SK-N-SH (cell line): ENCODE measurements around the gene ZMYND8. TPM values are rescaled to one million over a fixed set of nuclear protein-coding genes. Genes with fewer than 3 reads are reported as not detected.

ENCODE experiments used
- CTCF ChIA-PET: fragments of 300-600, 350-600 bp; formaldehyde crosslinking; extraction: SDS; loops from one replicate; lab custom pipeline; 2021; lab: Yijun Ruan, JAX
- POLR2A ChIA-PET: fragments of 350-600 bp; sonication (Branson Sonifier 250); formaldehyde crosslinking; extraction: SDS; loops from one replicate; lab custom pipeline; 2020; ENCODE audit warnings: antibody characterized with exemption, inconsistent platforms; lab: Yijun Ruan, JAX
- DNase-seq: peaks from one replicate; pipeline ENCODE4 v3.0.0; 2012
- H2AFZ ChIP-seq: fragments of 200-600 bp; sonication (generic); 2 replicates; pipeline ENCODE4 v1.8.1; 2016; ENCODE audit warnings: antibody characterized with exemption, mild to moderate bottlenecking, low read depth
- H3F3A ChIP-seq: fragments of 200-600 bp; sonication (generic); replicated peaks from 2 replicates; pipeline ENCODE3; 2016; ENCODE audit warnings: antibody characterized with exemption, mild to moderate bottlenecking; ENCODE audit not compliant: insufficient read depth
- H3K27ac ChIP-seq, 2 experiments: fragments of 200-500 bp in 1 of 2; fragments of 200-600 bp in 1 of 2; sonication (Bioruptor generic) in 1 of 2; sonication (generic), shearing (Covaris generic) in 1 of 2; 2 replicates each; pipeline versions ENCODE4 v1.5.1 to v1.6.1; 2014 to 2016; ENCODE audit warnings: low read depth in 2 of 2, inconsistent platforms in 1 of 2, low read length in 1 of 2, mild to moderate bottlenecking in 1 of 2, mixed read lengths in 1 of 2
- H3K27me3 ChIP-seq: fragments of 200-600 bp; sonication (generic), shearing (Covaris generic); 2 replicates; pipeline ENCODE4 v1.6.1; 2016; ENCODE audit warnings: mixed run types; ENCODE audit not compliant: insufficient read depth
- H3K36me3 ChIP-seq, 2 experiments: fragments of 200-500 bp in 1 of 2; fragments of 200-600 bp in 1 of 2; sonication (Bioruptor generic) in 1 of 2; sonication (generic) in 1 of 2; replicated peaks in 1 of 2; 2 replicates each; pipeline versions ENCODE3 to v1.5.1; 2014 to 2016; ENCODE audit warnings: low read length in 1 of 2, mild to moderate bottlenecking in 1 of 2; ENCODE audit not compliant: insufficient read depth in 2 of 2, control insufficient read depth in 1 of 2
- H3K4me1 ChIP-seq, 2 experiments: fragments of 200-500 bp in 1 of 2; fragments of 200-600 bp in 1 of 2; sonication (Bioruptor generic) in 1 of 2; sonication (generic), shearing (Covaris generic) in 1 of 2; 2 replicates each; pipeline versions ENCODE4 v1.5.1 to v1.6.1; 2014 to 2016; ENCODE audit warnings: low read depth in 1 of 2, low read length in 1 of 2, mixed run types in 1 of 2; ENCODE audit not compliant: insufficient read depth in 2 of 2, control insufficient read depth in 1 of 2
- H3K4me2 ChIP-seq: fragments of 200-600 bp; sonication (generic), shearing (Covaris generic); 2 replicates; pipeline ENCODE4 v1.6.1; 2017; ENCODE audit warnings: mixed run types
- H3K4me3 ChIP-seq, 2 experiments: fragments of 200-500 bp in 1 of 2; fragments of 200-600 bp in 1 of 2; sonication (Bioruptor generic) in 1 of 2; sonication (generic), shearing (Covaris generic) in 1 of 2; 2 replicates each; pipeline versions ENCODE4 v1.5.1 to v1.8.1; 2014 to 2016; ENCODE audit warnings: low read depth in 2 of 2, inconsistent platforms in 1 of 2, low read length in 1 of 2, mild to moderate bottlenecking in 1 of 2, mixed read lengths in 1 of 2, moderate library complexity in 1 of 2
- H3K79me2 ChIP-seq: fragments of 200-600 bp; sonication (generic); 2 replicates; pipeline ENCODE4 v1.8.1; 2017; ENCODE audit warnings: mild to moderate bottlenecking; ENCODE audit not compliant: insufficient read depth
- H3K9ac ChIP-seq: fragments of 200-600 bp; sonication (generic); 2 replicates; pipeline ENCODE4 v1.6.1; 2017; ENCODE audit warnings: mixed run types
- H3K9me2 ChIP-seq: fragments of 200-600 bp; sonication (generic); 2 replicates; pipeline ENCODE4 v1.6.1; 2017; ENCODE audit warnings: mixed run types
- H3K9me3 ChIP-seq: fragments of 200-600 bp; sonication (generic); 2 replicates; pipeline ENCODE4 v1.6.1; 2017; ENCODE audit warnings: mixed run types, mild to moderate bottlenecking, moderate library complexity
- H4K20me1 ChIP-seq: fragments of 200-600 bp; sonication (generic); 2 replicates; pipeline ENCODE4 v1.6.1; 2017; ENCODE audit warnings: mild to moderate bottlenecking, mixed run types; ENCODE audit not compliant: insufficient read depth
- CHD2 ChIP-seq: fragments of 150-350 bp; IDR thresholded peaks from 2 replicates; pipeline ENCODE4 v1.6.1; 2018; ENCODE audit warnings: low read length; ENCODE audit not compliant: partially characterized antibody
- ELF1 ChIP-seq: IDR thresholded peaks from 2 replicates; pipeline ENCODE4 v1.4.0; 2012
- EP300 ChIP-seq, 2 experiments: IDR thresholded peaks; 2 replicates each; pipeline versions ENCODE4 v1.4.0 to v1.6.1; 2012; ENCODE audit warnings: borderline replicate concordance in 1 of 2, low read depth in 1 of 2, low read length in 1 of 2
- EZH2phosphoT487 ChIP-seq: fragments of 200-600 bp; sonication (generic); IDR thresholded peaks from 2 replicates; pipeline ENCODE4 v1.6.1; 2017; ENCODE audit warnings: low read depth, mixed run types, mild to moderate bottlenecking, antibody characterized with exemption, moderate library complexity, borderline replicate concordance
- GABPA ChIP-seq: IDR thresholded peaks from 2 replicates; pipeline ENCODE4 v1.4.0; 2012; ENCODE audit warnings: low read depth, mild to moderate bottlenecking
- JUND ChIP-seq: IDR thresholded peaks from 2 replicates; pipeline ENCODE4 v1.4.0; 2012
- MEF2A ChIP-seq: IDR thresholded peaks from 2 replicates; pipeline ENCODE4 v1.4.0; 2012; ENCODE audit warnings: low read depth, borderline replicate concordance
- MXI1 ChIP-seq: IDR thresholded peaks from 2 replicates; pipeline ENCODE4 v1.6.1; 2012; ENCODE audit warnings: mild to moderate bottlenecking, low read depth, low read length, improper control_type of control experiment
- NFIC ChIP-seq: IDR thresholded peaks from 2 replicates; pipeline ENCODE4 v1.4.0; 2012; ENCODE audit warnings: borderline replicate concordance
- RCOR1 ChIP-seq: fragments of 150-350 bp; IDR thresholded peaks from 2 replicates; pipeline ENCODE4 v1.6.1; 2017; ENCODE audit warnings: antibody characterized with exemption, low read length
- RXRA ChIP-seq: IDR thresholded peaks from 2 replicates; pipeline ENCODE4 v1.4.0; 2012; ENCODE audit warnings: low read depth, mild to moderate bottlenecking, borderline replicate concordance
- SIN3A ChIP-seq: IDR thresholded peaks from 2 replicates; pipeline ENCODE4 v1.6.1; 2012; ENCODE audit warnings: low read depth, mild to moderate bottlenecking, low read length, moderate library complexity, borderline replicate concordance
- SMC3 ChIP-seq: IDR thresholded peaks from 2 replicates; pipeline ENCODE4 v1.6.1; 2012; ENCODE audit warnings: low read depth, low read length, improper control_type of control experiment
- TCF12 ChIP-seq: IDR thresholded peaks from 2 replicates; pipeline ENCODE4 v1.4.0; 2012
- WGBS: methylation state at CpG from one replicate; pipeline ENCODE4 v1.1.6; 2017; ENCODE audit warnings: low lambda C conversion rate; 5-methylcytosine and 5-hydroxymethylcytosine counted together
- polyA plus RNA-seq, 3 experiments: library from polyadenylated mRNA; depleted of rRNA; stranded (reverse); fragments of >200 nt; gene quantifications; 2 replicates each; pipeline ENCODE4 v1.2.3, GENCODE V29; 2012
- TF ChIP-seq, protein P1 (sequence below): fragments of 150-350 bp; IDR thresholded peaks from 2 replicates; pipeline ENCODE4 v1.6.1; 2017; ENCODE audit warnings: antibody characterized with exemption, low read length, low read depth, borderline replicate concordance
- TF ChIP-seq, protein P2 (sequence below): IDR thresholded peaks from 2 replicates; pipeline ENCODE4 v1.4.0; 2012; ENCODE audit warnings: low read depth
- TF ChIP-seq, protein P3 (sequence below): IDR thresholded peaks from 2 replicates; pipeline ENCODE4 v1.4.0; 2012; ENCODE audit warnings: low read depth, borderline replicate concordance
- TF ChIP-seq, protein P4 (sequence below): IDR thresholded peaks from 2 replicates; pipeline ENCODE4; 2012
- TF ChIP-seq, protein P5 (sequence below): IDR thresholded peaks from 2 replicates; pipeline ENCODE4 v1.4.0; 2012; ENCODE audit warnings: low read depth, borderline replicate concordance
- TF ChIP-seq, protein P6 (sequence below): IDR thresholded peaks from 2 replicates; pipeline ENCODE4 v1.6.1; 2012; ENCODE audit warnings: mild to moderate bottlenecking, low read depth, low read length, moderate library complexity

Gene ZMYND8
- polyA plus RNA-seq, 1 of the 3 experiments (the other 2 are of a cell fraction), result 25.3 TPM

DNA sequence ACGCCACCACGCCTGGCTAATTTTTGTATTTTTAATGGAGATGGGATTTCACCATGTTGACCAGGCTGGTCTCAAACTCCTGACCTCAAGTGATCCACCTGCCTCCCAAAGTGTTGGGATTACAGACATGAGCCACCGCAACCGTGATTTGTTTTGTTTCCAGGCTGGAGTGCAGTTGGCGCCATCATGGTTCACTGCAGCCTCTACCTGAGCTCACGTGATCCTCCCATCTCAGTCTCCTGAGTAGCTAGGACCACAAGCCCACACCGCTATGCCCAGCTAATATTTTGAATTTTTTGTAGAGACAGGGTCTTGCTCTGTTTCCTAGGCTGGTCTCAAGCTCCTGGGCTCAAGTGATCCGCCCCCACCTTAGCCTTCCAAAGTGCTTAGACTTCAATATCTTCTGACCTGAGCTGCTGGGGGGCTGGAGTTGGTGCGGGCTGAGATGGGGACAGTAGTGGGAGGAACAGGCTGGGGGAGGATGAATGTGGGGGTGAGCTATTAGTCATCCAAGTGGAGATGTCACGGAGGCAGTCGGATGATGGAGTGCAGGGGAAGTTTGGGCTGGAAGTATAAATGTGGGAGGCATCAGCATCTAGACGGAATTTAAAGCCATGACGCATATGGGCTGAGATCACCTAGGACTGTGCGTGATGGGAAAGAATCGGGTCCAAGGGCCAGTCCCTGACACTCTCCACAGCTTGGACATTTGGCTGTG lies 23.1 kb upstream of the ZMYND8 start (continued):
- TF ChIP-seq, protein P1, sequence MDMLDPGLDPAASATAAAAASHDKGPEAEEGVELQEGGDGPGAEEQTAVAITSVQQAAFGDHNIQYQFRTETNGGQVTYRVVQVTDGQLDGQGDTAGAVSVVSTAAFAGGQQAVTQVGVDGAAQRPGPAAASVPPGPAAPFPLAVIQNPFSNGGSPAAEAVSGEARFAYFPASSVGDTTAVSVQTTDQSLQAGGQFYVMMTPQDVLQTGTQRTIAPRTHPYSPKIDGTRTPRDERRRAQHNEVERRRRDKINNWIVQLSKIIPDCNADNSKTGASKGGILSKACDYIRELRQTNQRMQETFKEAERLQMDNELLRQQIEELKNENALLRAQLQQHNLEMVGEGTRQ, result no peak
- TF ChIP-seq CHD2, result no peak
- TF ChIP-seq RCOR1, result no peak
- 0 out of 2 replicates have a peak, but pooled peaks have one; percentile 6 for TF ChIP-seq MEF2A
- 0 out of 2 replicates have a peak, but pooled peaks have one; percentile 2 for TF ChIP-seq SMC3
- TF ChIP-seq, protein P2, sequence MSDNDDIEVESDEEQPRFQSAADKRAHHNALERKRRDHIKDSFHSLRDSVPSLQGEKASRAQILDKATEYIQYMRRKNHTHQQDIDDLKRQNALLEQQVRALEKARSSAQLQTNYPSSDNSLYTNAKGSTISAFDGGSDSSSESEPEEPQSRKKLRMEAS, result peak; percentile 33; the same call in 1 of the 2 replicates
- TF ChIP-seq, protein P3, sequence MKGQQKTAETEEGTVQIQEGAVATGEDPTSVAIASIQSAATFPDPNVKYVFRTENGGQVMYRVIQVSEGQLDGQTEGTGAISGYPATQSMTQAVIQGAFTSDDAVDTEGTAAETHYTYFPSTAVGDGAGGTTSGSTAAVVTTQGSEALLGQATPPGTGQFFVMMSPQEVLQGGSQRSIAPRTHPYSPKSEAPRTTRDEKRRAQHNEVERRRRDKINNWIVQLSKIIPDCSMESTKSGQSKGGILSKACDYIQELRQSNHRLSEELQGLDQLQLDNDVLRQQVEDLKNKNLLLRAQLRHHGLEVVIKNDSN, result no peak
- no peak for TF ChIP-seq SIN3A
- TF ChIP-seq, protein P4, sequence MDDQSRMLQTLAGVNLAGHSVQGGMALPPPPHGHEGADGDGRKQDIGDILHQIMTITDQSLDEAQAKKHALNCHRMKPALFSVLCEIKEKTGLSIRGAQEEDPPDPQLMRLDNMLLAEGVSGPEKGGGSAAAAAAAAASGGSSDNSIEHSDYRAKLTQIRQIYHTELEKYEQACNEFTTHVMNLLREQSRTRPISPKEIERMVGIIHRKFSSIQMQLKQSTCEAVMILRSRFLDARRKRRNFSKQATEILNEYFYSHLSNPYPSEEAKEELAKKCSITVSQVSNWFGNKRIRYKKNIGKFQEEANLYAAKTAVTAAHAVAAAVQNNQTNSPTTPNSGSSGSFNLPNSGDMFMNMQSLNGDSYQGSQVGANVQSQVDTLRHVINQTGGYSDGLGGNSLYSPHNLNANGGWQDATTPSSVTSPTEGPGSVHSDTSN, result peak; percentile 97

DNA sequence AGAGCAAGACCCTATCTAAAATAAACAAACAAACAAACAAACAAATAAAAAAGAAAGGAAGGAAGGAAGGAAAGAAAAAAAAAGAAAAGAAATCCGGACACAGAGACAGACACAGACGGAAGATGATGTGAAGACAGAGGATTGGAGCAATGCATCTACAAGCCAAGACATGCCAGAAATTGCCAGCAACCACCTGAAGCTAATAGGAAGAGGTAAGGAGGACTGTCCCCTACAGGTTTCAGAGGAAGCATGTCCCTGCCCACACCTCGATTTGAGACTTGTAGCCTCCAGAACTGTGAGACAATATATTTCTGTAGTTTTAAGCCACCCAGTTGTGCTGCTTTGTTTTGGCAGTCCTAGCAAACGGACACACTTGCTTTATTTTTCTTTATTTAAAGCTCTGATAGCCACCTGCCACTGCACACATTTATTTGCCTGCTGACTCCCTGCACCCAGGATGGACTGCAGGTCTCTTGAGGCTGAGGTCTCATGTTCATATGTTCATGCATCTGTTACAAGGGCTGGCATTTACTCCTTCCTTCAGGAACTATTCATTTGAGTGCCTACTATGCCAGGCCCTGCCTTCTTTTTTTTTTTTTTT lies 20.7 kb upstream of the ZMYND8 start:
- Histone ChIP-seq H3K27ac (no peak overlapping the region), H3K9me2 (no peaks in the 10 kb centered on the region), H3K27me3 (no peaks in the 10 kb centered on the region), H3K4me2 (no peak overlapping the region), H3K4me3 (no peak overlapping the region), H2AFZ (no peak overlapping the region), H4K20me1 (no peaks in the 10 kb centered on the region), H3K9ac (no peak overlapping the region), H3F3A (peaks cover 8% of the 10 kb centered on the region), H3K36me3 (no peaks in the 10 kb centered on the region), H3K4me1 (peaks cover 0 to 15% of the 10 kb centered on the region in 2 experiments; a peak in 2 of 4 replicates), H3K9me3 (no peaks in the 10 kb centered on the region), H3K79me2 (no peaks in the 10 kb centered on the region)
- 82% methylated on average over 4 of the region's 4 CpGs for WGBS
- DNase-seq, result no peak
- POLR2A ChIA-PET, result no interaction called here
- TF ChIP-seq JUND, result no peak
- no peak for TF ChIP-seq MXI1
- TF ChIP-seq TCF12, result no peak
- TF ChIP-seq EZH2phosphoT487, result no peak
- TF ChIP-seq GABPA, result no peak
- no peak for TF ChIP-seq RXRA
- no peak for TF ChIP-seq SMC3
- TF ChIP-seq MEF2A, result no peak
- TF ChIP-seq NFIC, result no peak
- TF ChIP-seq, protein P1, result no peak
- no peak for TF ChIP-seq ELF1
- TF ChIP-seq EP300 (IDR thresholded peaks at IDR 0.05; ENCODE audit: borderline replicate concordance in 1 of 2, low read depth in 1 of 2, low read length in 1 of 2), result no peak
- TF ChIP-seq SIN3A, result no peak
- TF ChIP-seq, protein P5, sequence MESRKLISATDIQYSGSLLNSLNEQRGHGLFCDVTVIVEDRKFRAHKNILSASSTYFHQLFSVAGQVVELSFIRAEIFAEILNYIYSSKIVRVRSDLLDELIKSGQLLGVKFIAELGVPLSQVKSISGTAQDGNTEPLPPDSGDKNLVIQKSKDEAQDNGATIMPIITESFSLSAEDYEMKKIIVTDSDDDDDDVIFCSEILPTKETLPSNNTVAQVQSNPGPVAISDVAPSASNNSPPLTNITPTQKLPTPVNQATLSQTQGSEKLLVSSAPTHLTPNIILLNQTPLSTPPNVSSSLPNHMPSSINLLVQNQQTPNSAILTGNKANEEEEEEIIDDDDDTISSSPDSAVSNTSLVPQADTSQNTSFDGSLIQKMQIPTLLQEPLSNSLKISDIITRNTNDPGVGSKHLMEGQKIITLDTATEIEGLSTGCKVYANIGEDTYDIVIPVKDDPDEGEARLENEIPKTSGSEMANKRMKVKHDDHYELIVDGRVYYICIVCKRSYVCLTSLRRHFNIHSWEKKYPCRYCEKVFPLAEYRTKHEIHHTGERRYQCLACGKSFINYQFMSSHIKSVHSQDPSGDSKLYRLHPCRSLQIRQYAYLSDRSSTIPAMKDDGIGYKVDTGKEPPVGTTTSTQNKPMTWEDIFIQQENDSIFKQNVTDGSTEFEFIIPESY, result no peak
- TF ChIP-seq, protein P6, sequence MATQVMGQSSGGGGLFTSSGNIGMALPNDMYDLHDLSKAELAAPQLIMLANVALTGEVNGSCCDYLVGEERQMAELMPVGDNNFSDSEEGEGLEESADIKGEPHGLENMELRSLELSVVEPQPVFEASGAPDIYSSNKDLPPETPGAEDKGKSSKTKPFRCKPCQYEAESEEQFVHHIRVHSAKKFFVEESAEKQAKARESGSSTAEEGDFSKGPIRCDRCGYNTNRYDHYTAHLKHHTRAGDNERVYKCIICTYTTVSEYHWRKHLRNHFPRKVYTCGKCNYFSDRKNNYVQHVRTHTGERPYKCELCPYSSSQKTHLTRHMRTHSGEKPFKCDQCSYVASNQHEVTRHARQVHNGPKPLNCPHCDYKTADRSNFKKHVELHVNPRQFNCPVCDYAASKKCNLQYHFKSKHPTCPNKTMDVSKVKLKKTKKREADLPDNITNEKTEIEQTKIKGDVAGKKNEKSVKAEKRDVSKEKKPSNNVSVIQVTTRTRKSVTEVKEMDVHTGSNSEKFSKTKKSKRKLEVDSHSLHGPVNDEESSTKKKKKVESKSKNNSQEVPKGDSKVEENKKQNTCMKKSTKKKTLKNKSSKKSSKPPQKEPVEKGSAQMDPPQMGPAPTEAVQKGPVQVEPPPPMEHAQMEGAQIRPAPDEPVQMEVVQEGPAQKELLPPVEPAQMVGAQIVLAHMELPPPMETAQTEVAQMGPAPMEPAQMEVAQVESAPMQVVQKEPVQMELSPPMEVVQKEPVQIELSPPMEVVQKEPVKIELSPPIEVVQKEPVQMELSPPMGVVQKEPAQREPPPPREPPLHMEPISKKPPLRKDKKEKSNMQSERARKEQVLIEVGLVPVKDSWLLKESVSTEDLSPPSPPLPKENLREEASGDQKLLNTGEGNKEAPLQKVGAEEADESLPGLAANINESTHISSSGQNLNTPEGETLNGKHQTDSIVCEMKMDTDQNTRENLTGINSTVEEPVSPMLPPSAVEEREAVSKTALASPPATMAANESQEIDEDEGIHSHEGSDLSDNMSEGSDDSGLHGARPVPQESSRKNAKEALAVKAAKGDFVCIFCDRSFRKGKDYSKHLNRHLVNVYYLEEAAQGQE, result no peak
- CTCF ChIA-PET, result interaction anchor here (1.8 to 12.3 kb wide), 2 partner anchors 18 to 100 kb away, joined by 4 to 546 read pairs; no protein-coding TSS in a partner anchor
